ENCODE data around the gene IFNA6.
"Not testable (repeated sequence)": the region's sequence is repeated elsewhere in the genome, so short reads cannot be mapped to it uniquely, and the experiment has no call there.

Gene IFNA6

DNA sequence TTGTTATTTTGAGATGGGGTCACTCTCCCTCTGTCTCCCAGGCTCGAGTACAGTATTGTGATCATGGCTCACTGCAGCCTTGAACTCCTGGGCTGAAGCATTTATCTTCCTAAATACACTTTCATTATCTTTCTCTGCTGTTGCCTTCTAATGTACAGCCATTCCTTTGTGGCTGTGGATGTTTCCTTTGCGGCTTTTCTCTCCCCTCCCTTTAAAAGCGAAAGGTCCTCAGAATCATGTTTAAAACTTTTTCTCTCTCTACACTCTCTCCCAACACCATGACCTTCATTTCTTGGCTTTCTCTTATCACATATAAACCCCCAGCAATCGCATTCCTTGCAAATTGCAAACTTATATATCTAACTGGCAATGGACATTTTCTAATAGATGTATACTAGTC is 32.9 kb upstream of the IFNA6 start:
- FAIRE-seq (no peak), DNase-seq (ENCODE audit: insufficient read length, low spot score) (no peak)
- TF ChIP-seq CTCF (IDR thresholded peaks at IDR 0.05; ENCODE audit: insufficient read depth, missing control alignments) = no peak

GRCh38 chr9:21381448-21382339 is 31.0 kb upstream of the IFNA6 start:
- DNase-seq (ENCODE audit: insufficient read length, low spot score) (no peak), FAIRE-seq (no peak)
- no peak for TF ChIP-seq CTCF (IDR thresholded peaks at IDR 0.05; ENCODE audit: insufficient read depth, missing control alignments)

DNA sequence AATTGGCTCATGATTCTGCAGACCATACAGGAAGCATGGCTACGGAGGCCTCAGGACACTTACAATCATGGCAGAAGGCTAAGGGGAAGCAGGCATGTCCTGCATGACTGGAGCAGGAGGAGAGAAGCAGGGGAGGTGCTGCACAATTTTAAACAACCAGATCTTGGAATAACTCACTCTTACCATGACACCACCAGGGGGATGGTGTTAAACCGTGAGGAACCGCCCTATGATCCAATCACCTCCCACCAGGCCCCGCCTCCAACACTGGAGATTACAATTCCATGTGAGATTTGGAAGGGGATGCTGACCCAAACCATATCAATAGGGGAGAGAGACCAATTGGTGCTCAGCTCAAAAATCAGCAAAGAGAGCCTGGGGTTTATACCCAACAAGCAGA is 20.8 kb upstream of the IFNA6 start:
- FAIRE-seq; DNase-seq (ENCODE audit: insufficient read length, low spot score): not testable (repeated sequence)

DNA sequence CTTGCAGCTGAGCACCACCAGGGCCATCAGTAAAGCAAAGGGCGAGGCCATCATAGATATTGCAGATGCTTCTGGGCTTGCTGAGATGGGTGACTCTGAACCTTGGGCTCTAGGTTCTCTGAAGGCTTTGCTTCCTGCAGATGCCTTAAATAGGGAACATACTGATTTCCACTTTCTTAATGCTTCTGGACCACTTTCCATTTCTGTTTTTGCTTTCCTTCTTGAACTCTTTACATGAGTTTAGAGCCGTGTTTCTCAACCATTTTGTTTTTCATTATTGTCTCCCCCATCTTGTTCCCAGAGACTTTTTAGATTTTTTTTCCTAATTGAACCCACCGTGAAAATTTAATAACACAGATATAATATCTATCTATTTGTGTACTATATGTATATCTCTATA is 17.3 kb upstream of the IFNA6 start, which contains the start of gene IFNA13:
Gene IFNA13 (minus strand): TSS at position 101 of the 400 bp plus-strand sequence. CDS start 47 bp downstream, at position 54.
- DNase-seq (ENCODE audit: insufficient read length, low spot score) (no peak), FAIRE-seq (no peak)
- TF ChIP-seq CTCF (IDR thresholded peaks at IDR 0.05; ENCODE audit: insufficient read depth, missing control alignments) = no peak

GRCh38 chr9:21367169-21367568 is 16.5 kb upstream of the IFNA6 start:
- not testable (repeated sequence) for FAIRE-seq; DNase-seq (ENCODE audit: insufficient read length, low spot score)

DNA sequence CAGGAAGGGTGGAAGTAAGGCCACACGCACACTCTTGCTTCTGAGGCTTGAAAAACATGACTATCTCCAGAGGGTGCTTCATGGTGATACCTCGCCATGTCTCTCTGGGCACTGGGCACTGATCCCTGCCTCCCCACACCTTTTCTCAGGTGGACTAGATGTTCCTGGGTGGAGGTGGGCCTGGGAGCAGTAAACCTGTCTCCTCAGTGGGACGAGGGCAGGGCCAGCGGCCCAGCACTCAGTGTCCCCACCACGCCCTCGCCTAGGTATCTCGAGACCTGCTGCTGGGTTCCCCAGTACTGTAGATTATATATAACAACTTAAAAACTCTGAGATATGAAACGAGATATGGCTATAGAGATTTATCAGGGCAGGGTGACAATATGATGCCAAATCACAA is 11.6 kb upstream of the IFNA6 start:
- DNase-seq (ENCODE audit: insufficient read length, low spot score) (no peak), FAIRE-seq (no peak)
- TF ChIP-seq CTCF (IDR thresholded peaks at IDR 0.05; ENCODE audit: insufficient read depth, missing control alignments) = no peak

DNA sequence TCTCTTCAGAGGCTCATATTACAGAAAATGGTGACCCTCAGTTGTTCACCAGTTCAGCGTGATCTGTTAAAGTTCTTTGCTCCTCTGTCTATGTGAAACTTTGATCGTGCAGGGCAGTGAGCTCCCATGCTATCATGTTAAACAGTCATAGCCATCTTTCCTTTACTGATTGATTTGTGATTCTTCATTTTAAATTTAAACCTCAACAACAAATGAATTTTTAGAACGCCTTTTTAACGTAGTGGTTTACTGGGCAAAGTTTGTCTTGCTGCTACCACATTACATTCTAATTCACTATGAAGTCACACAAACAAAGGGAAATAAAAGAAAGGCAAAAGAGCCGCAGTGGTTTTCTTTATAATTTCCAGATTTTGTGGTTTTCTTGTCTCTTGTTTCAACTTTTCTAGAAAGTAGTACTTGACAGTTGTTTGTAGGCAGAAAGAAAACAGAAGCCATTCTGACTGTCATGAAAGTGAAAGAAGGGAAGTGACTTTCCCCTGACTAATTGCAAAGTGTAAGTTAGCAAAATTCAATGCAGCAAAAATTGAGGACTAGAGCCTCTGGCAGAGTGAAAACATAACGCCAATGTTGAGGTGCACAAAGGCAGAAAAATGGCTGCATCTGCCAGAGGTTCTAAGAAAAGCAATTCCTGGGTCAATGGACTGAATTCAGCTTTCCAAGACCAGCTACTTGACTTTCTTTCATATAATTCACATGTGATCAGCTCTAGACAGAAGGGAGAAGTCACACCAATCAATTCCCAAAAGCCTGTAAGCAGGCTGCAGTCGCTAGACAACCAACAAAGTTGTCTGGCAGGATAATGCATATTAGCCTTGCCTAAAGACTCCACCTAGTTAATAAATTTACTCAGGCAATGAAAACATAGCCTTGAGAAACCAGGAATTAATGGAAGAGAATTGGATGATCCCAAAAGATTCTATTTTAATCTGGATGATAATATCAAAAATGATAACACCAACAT is 7.1 kb upstream of the IFNA6 start:
- TF ChIP-seq CTCF (IDR thresholded peaks at IDR 0.05; ENCODE audit: insufficient read depth, missing control alignments) = no peak
- FAIRE-seq = no peak
- DNase-seq (ENCODE audit: insufficient read length, low spot score) = no peak

Data from D721Med (cell line).